Left ventricle myocardium inferior (tissue), 1 donor: ENCODE measurements around the gene RTF2. TPM values are rescaled to one million over a fixed set of nuclear protein-coding genes. Genes with fewer than 3 reads are reported as not detected.

ENCODE experiments used
- DNase-seq: peaks from one replicate; pipeline ENCODE4 v3.0.0-alpha.2; 2020
- H3K27ac ChIP-seq: fragments of 200-600 bp; replicated peaks from 2 replicates; pipeline ENCODE4 v1.8.0; 2021
- H3K27me3 ChIP-seq: fragments of 200-600 bp; 2 replicates; pipeline ENCODE4 v1.8.0; 2021; ENCODE audit warnings: low read depth
- H3K36me3 ChIP-seq: fragments of 200-600 bp; 2 replicates; pipeline ENCODE4 v1.8.0; 2021
- H3K4me1 ChIP-seq: fragments of 200-600 bp; 2 replicates; pipeline ENCODE4 v1.8.0; 2021
- H3K4me3 ChIP-seq: fragments of 200-600 bp; 2 replicates; pipeline ENCODE4 v1.8.0; 2021; ENCODE audit warnings: mild to moderate bottlenecking, moderate library complexity
- H3K9me3 ChIP-seq: fragments of 200-600 bp; replicated peaks from 2 replicates; pipeline ENCODE4 v1.8.0; 2021
- intact Hi-C: fragments of 100-400 bp; cut with micrococcal nuclease; formaldehyde crosslinking; loops from one replicate; pipeline ENCODE4 v1.11.0; 2022
- total RNA-seq: library from RNA; stranded (reverse); fragmentation: NEBNext Ultra II Directional; extraction: Animal tissue kit (Norgen Biotek cat#: 25700); gene quantifications from one replicate; pipeline ENCODE4 v1.2.1, GENCODE V29; 2021
- TF ChIP-seq, protein P1 (sequence below): fragments of 200-600 bp; IDR thresholded peaks from 2 replicates; pipeline ENCODE4 v1.8.0; 2021; ENCODE audit warnings: antibody characterized with exemption, mild to moderate bottlenecking, borderline replicate concordance
- donor health status: DM: no; HTN: yes; CAD: no; lungs with severe emphysema.

The RTF2 gene
- total RNA-seq, 1 donor from 2014 or later = 88.7 TPM

DNA sequence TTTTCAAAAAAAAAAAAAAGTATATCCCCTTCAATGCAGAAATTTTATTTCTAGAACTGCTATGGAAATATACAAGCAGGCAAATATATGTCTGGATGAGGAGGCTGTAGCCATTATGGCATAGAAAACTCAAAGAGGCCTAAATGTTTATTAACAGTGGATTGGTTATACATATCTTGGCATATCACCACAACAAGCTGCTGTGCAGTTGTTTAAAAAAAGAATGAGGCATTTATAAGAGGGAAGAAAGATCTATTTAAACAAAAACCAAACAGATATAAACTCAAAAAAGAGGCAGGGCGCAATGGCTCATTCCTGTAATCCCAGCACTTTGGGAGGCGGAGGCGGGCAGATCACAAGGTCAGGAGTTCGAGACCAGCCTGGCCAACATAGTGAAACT, 30.1 kb upstream of the RTF2 start:
- intact Hi-C loops = no loop called here
- Histone ChIP-seq H3K27me3 (peaks cover 2% of the 10 kb centered on the region), H3K4me3 (no peak overlapping the region), H3K9me3 (no peaks in the 10 kb centered on the region), H3K27ac (no peak overlapping the region), H3K4me1 (peaks cover 5% of the 10 kb centered on the region), H3K36me3 (no peaks in the 10 kb centered on the region)
- TF ChIP-seq, protein P1, sequence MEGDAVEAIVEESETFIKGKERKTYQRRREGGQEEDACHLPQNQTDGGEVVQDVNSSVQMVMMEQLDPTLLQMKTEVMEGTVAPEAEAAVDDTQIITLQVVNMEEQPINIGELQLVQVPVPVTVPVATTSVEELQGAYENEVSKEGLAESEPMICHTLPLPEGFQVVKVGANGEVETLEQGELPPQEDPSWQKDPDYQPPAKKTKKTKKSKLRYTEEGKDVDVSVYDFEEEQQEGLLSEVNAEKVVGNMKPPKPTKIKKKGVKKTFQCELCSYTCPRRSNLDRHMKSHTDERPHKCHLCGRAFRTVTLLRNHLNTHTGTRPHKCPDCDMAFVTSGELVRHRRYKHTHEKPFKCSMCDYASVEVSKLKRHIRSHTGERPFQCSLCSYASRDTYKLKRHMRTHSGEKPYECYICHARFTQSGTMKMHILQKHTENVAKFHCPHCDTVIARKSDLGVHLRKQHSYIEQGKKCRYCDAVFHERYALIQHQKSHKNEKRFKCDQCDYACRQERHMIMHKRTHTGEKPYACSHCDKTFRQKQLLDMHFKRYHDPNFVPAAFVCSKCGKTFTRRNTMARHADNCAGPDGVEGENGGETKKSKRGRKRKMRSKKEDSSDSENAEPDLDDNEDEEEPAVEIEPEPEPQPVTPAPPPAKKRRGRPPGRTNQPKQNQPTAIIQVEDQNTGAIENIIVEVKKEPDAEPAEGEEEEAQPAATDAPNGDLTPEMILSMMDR = no peak
- DNase-seq = no peak

GRCh38 chr20:56439771-56440291, 28.6 kb upstream of the RTF2 start:
- TF ChIP-seq, protein P1 = no peak
- peak; percentile 78 for DNase-seq
- H3K27ac ChIP-seq = peak overlapping the region; percentile 54
- H3K4me1 ChIP-seq = peaks cover 15% of the 10 kb centered on the region
- intact Hi-C loops = no loop called here
- no peaks in the 10 kb centered on the region for H3K9me3 ChIP-seq
- no peaks in the 10 kb centered on the region for H3K27me3 ChIP-seq
- no peak overlapping the region for H3K4me3 ChIP-seq
- no peaks in the 10 kb centered on the region for H3K36me3 ChIP-seq

DNA sequence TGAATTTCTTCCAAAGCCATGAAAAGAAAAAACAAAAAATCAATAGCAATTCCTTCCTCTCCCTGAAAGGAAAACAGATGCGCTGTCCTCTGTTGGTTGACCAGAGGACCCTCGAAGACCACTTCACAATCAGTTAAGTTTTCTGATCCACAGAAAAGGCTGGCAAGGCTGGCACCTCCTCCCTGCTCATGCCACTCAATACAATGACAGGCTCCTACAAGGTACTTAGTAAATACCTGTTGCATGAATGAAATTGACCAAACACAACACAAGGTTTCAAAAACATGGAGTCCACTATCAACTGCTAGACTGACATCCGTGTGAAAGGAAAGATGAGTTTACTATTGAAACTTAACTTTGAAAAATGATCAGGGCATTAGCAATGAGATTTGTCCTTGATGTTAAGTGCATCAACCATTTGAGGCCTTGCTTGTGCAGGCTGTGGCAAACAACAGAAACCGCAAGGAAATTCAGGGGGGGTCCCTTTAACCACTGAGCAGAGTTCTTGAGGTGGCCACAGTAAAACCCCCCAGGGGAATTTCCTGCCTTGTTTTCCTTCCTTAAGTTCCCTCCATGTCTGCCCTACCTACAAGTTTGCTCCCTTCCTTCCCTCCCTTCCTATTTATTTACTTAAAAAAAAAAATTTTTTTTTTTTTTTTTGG, 27.9 kb upstream of the RTF2 start:
- peaks cover 15% of the 10 kb centered on the region for H3K4me1 ChIP-seq
- no peak overlapping the region for H3K4me3 ChIP-seq
- DNase-seq = no peak
- no peaks in the 10 kb centered on the region for H3K27me3 ChIP-seq
- intact Hi-C loops = no loop called here
- H3K36me3 ChIP-seq = no peaks in the 10 kb centered on the region
- H3K27ac ChIP-seq = peak overlapping the region; percentile 54
- no peaks in the 10 kb centered on the region for H3K9me3 ChIP-seq
- TF ChIP-seq, protein P1 = no peak

DNA sequence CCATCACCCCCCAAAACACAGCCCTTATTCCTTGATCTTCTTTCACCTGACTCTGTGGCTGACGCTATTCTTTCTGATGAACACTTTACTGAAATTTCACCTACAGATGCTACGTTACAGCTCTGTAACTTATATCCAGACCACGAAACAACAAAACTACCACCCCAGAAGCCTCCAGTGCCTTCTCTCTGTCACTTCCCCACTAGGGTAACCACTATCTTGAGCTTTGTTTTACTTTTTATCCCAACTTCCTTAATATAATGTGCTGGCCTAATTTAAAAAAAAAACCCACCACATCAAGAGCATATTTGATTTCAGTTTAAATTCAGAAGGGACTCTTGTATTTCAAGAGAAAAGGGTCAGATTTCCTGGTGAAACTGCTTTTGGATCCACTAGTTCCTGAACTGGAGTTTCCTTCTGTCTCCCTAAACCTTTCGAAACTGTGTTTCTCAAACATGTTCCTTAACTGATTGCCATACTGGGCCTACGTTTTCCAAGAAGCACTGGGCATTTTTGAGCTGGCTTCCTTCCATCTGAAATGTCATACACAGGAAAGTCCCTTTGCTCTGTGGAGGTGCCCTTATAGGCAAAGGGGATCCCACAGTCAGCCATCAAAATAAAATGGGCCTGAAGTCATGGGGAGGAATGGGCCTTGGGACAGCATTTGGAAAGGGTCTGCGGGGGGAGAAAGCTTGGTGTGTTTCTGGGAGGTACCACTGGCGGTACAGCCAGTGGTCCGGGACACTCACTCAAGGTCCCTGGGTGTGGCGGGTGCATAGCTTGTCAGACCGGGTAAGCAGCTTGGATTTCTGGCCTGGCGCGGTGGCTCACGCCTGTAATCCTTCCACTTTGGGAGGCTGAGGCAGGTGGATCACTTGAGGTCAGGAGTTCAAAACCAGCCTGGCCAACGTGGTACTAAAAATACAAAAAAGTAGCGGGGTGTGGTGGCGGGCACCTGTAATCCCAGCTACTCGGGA, 25.8 kb upstream of the RTF2 start:
- H3K4me1 ChIP-seq = peaks cover 15% of the 10 kb centered on the region
- H3K4me3 ChIP-seq = no peak overlapping the region
- DNase-seq = no peak
- H3K27ac ChIP-seq = no peak overlapping the region
- H3K36me3 ChIP-seq = no peaks in the 10 kb centered on the region
- no peaks in the 10 kb centered on the region for H3K27me3 ChIP-seq
- TF ChIP-seq, protein P1 = no peak
- intact Hi-C loops = no loop called here
- no peaks in the 10 kb centered on the region for H3K9me3 ChIP-seq

GRCh38 chr20:56443654-56444540, 24.5 kb upstream of the RTF2 start:
- intact Hi-C loops = no loop called here
- Histone ChIP-seq H3K27me3 (no peaks in the 10 kb centered on the region), H3K9me3 (no peaks in the 10 kb centered on the region), H3K4me3 (peak overlapping the region; percentile 34), H3K27ac (peak overlapping the region; percentile 46), H3K4me1 (peaks cover 15% of the 10 kb centered on the region), H3K36me3 (no peaks in the 10 kb centered on the region)
- TF ChIP-seq, protein P1 = no peak
- peak; percentile 40 for DNase-seq
